Endodermal cell (in vitro differentiated cells): ENCODE results near the gene DYNC1I2. TPM values are rescaled to one million over a fixed set of nuclear protein-coding genes. Genes with fewer than 3 reads are reported as not detected.

Experiments used
- DNase-seq: peaks from one replicate; pipeline ENCODE4 v3.0.0-alpha.2; 2017
- H3K27ac ChIP-seq: 2 replicates; pipeline ENCODE4 v1.5.1; 2013; ENCODE audit warnings: mild to moderate bottlenecking, low read depth, low read length, moderate library complexity
- H3K27me3 ChIP-seq: 2 replicates; pipeline ENCODE4 v1.6.1; 2013; ENCODE audit warnings: mild to moderate bottlenecking, low read length, moderate library complexity; ENCODE audit not compliant: insufficient read depth, control insufficient read depth, poor library complexity, severe bottlenecking
- H3K36me3 ChIP-seq: 2 replicates; pipeline ENCODE4 v1.7.0; 2013; ENCODE audit warnings: mild to moderate bottlenecking, low read length, moderate library complexity; ENCODE audit not compliant: control insufficient read depth, insufficient read depth
- H3K4me1 ChIP-seq: one replicate; pipeline ENCODE4 v1.7.0; 2013; ENCODE audit warnings: low read length; ENCODE audit not compliant: control insufficient read depth, insufficient read depth
- H3K4me3 ChIP-seq: 2 replicates; pipeline ENCODE4 v1.5.1; 2013; ENCODE audit warnings: mild to moderate bottlenecking, low read length, moderate library complexity
- H3K9ac ChIP-seq: 2 replicates; pipeline ENCODE4 v1.6.1; 2013; ENCODE audit warnings: mild to moderate bottlenecking, low read length, moderate library complexity; ENCODE audit not compliant: poor library complexity, severe bottlenecking; ENCODE audit errors: extremely low read depth
- H3K9me3 ChIP-seq: 2 replicates; pipeline ENCODE4 v1.6.1; 2013; ENCODE audit warnings: mild to moderate bottlenecking, low read length, moderate library complexity; ENCODE audit not compliant: control insufficient read depth
- H3K27ac Mint-ChIP-seq: 2 replicates; pipeline ENCODE4 v1.8.0; 2020; ENCODE audit warnings: mixed read lengths
- H3K27me3 Mint-ChIP-seq: 2 replicates; pipeline ENCODE4 v1.8.0; 2021; ENCODE audit warnings: mild to moderate bottlenecking, mixed read lengths; ENCODE audit not compliant: insufficient read depth
- H3K36me3 Mint-ChIP-seq: 2 replicates; pipeline ENCODE4 v1.8.0; 2020; ENCODE audit warnings: low read depth, mixed read lengths
- H3K4me1 Mint-ChIP-seq: 2 replicates; pipeline ENCODE4 v1.8.0; 2020; ENCODE audit warnings: mixed read lengths
- H3K4me3 Mint-ChIP-seq: 2 replicates; pipeline ENCODE4 v1.8.0; 2020; ENCODE audit warnings: mild to moderate bottlenecking, moderate library complexity, mixed read lengths
- H3K9me3 Mint-ChIP-seq: 2 replicates; pipeline ENCODE4 v1.8.0; 2020; ENCODE audit warnings: mild to moderate bottlenecking, mixed read lengths
- WGBS, 2 experiments: methylation state at CpG; one replicate each; pipeline versions ENCODE4 v1.1.5 to v1.1.7; 2013; ENCODE audit warnings: missing lambda C conversion rate in 2 of 2, mixed read lengths in 1 of 2; ENCODE audit not compliant: insufficient coverage in 1 of 2, insufficient read length in 1 of 2; 5-methylcytosine and 5-hydroxymethylcytosine counted together
- total RNA-seq, 2 donors: library from RNA; stranded (reverse); fragmentation: NEBNext Ultra II Directional in 1 of 2; extraction: Animal tissue kit (Norgen Biotek cat#: 25700) in 1 of 2; gene quantifications; 2 replicates in 1 of 2; 3 replicates in 1 of 2; pipeline ENCODE4 v1.2.1, GENCODE V29; 2021
- TF ChIP-seq, protein P1 (sequence below): fragments of 200-600 bp; sonication (generic); conservative IDR thresholded peaks from 2 replicates; pipeline ENCODE4 v1.5.0; 2021; ENCODE audit warnings: antibody characterized with exemption, mild to moderate bottlenecking

The DYNC1I2 gene
- total RNA-seq, 2 donors from 2014 or later: 98.5 to 99.4 TPM

DNA sequence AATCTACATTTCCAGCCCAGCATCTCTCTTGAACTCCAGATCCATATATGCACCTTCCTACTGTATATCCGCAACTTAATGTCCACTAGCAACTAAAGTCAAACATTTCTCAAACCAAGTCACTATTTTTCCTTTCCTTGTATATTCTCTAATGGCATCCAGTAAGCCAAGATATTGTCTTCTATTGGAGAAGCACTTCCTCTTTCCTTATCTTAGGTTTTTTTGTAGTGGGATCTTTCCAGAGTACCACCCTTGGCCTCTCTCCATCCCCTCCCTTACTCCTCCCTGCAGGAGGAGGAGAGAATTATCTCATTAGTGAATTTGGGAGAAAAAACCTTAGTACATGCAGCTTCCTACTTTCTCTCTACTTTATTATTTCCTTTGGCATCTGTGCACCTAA, 8.7 kb upstream of the DYNC1I2 start:
- Histone ChIP-seq H3K27ac (no peak overlapping the region), H3K36me3 (no peaks in the 10 kb centered on the region), H3K4me3 (no peak overlapping the region), H3K9ac (no peak overlapping the region), H3K9me3 (no peaks in the 10 kb centered on the region), H3K4me1 (no peaks in the 10 kb centered on the region), H3K27me3 (peaks cover 10% of the 10 kb centered on the region)
- Mint-ChIP-seq H3K4me3 (no peak overlapping the region), H3K36me3 (no peaks in the 10 kb centered on the region), H3K27me3 (peaks cover 3% of the 10 kb centered on the region), H3K27ac (no peak overlapping the region), H3K9me3 (no peaks in the 10 kb centered on the region), H3K4me1 (peaks cover 17% of the 10 kb centered on the region)
- DNase-seq: no peak
- 95 to 100% methylated on average over 1 of the region's 1 CpG for WGBS, 2 experiments
- TF ChIP-seq, protein P1, sequence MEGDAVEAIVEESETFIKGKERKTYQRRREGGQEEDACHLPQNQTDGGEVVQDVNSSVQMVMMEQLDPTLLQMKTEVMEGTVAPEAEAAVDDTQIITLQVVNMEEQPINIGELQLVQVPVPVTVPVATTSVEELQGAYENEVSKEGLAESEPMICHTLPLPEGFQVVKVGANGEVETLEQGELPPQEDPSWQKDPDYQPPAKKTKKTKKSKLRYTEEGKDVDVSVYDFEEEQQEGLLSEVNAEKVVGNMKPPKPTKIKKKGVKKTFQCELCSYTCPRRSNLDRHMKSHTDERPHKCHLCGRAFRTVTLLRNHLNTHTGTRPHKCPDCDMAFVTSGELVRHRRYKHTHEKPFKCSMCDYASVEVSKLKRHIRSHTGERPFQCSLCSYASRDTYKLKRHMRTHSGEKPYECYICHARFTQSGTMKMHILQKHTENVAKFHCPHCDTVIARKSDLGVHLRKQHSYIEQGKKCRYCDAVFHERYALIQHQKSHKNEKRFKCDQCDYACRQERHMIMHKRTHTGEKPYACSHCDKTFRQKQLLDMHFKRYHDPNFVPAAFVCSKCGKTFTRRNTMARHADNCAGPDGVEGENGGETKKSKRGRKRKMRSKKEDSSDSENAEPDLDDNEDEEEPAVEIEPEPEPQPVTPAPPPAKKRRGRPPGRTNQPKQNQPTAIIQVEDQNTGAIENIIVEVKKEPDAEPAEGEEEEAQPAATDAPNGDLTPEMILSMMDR: no peak

DNA sequence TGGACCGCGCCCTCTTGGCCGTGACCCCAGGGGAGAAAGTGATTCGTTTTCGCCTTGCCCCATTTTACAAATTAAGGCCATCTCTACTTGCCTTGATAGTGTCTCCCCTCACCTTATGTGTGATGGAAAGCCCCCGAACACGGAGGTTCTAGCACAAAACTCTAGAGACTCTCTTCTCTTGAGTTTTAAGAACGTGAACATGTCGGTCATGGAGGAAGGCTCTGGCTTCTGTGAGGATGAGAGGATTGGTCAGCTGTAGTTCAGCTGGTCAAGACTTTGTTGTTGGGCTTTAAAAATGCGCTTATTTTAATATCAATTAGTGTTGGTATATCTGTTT, 828 bp downstream of the DYNC1I2 start:
- Histone ChIP-seq H3K4me1 (no peaks in the 10 kb centered on the region), H3K27ac (peak overlapping the region; percentile 55), H3K9me3 (peaks cover 18% of the 10 kb centered on the region), H3K9ac (peak overlapping the region; percentile 74), H3K4me3 (peak overlapping the region; percentile 100), H3K36me3 (peaks cover 31% of the 10 kb centered on the region), H3K27me3 (peaks cover 10% of the 10 kb centered on the region)
- H3K27ac Mint-ChIP-seq: peak overlapping the region; percentile 96
- WGBS, 2 experiments: 0% methylated on average over 1 to 10 of the region's 10 CpGs
- H3K36me3 Mint-ChIP-seq: peaks cover 26% of the 10 kb centered on the region
- TF ChIP-seq, protein P1: no peak
- peaks cover 6% of the 10 kb centered on the region for H3K27me3 Mint-ChIP-seq
- H3K4me1 Mint-ChIP-seq: peaks cover 11% of the 10 kb centered on the region
- H3K4me3 Mint-ChIP-seq: peak overlapping the region; percentile 89
- no peaks in the 10 kb centered on the region for H3K9me3 Mint-ChIP-seq
- no peak for DNase-seq

DNA sequence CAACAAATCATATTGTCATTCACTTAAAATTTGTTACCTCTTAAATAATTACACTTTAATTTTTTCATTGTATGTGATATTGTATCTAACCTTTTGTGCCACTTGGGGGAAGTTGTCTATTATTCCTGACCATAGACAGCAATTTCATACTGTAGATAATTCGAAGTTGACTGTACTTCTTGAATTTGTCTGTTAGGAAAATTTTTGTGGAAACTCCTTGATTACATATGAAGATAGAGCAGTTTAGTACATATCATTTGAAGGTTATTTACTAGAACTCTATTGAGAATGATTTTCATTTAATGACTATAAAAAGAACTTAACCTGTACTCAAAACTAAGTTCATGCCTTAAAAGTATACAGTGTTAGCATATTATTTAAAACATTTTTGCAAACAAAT, 5.1 kb downstream of the DYNC1I2 start:
- Histone ChIP-seq H3K36me3 (peaks cover 67% of the 10 kb centered on the region), H3K4me1 (no peaks in the 10 kb centered on the region), H3K9ac (no peak overlapping the region), H3K27me3 (no peaks in the 10 kb centered on the region), H3K4me3 (no peak overlapping the region), H3K27ac (no peak overlapping the region), H3K9me3 (peaks cover 18% of the 10 kb centered on the region)
- no peak overlapping the region for H3K27ac Mint-ChIP-seq
- H3K36me3 Mint-ChIP-seq: peaks cover 56% of the 10 kb centered on the region
- H3K9me3 Mint-ChIP-seq: no peaks in the 10 kb centered on the region
- WGBS, 2 experiments: 92% methylated on average over 1 of the region's 1 CpG; no CpG with 5 or more reads in 1 of the 2 experiments
- no peak overlapping the region for H3K4me3 Mint-ChIP-seq
- TF ChIP-seq, protein P1: no peak
- H3K4me1 Mint-ChIP-seq: peaks cover 9% of the 10 kb centered on the region
- DNase-seq: no peak
- no peaks in the 10 kb centered on the region for H3K27me3 Mint-ChIP-seq
